IPS DF 6.9 (cell line): ENCODE results near the gene FOSL1.

ENCODE experiments used
- DNase-seq: peaks from one replicate; pipeline ENCODE4 v3.0.0-alpha.2; 2013; ENCODE audit warnings: low read depth, low spot score
- H3K27ac ChIP-seq: one replicate; pipeline ENCODE4 v1.5.1; 2013; ENCODE audit warnings: low read length, control low read depth
- H3K27me3 ChIP-seq: 2 replicates; pipeline ENCODE4 v1.6.1; 2013; ENCODE audit warnings: mild to moderate bottlenecking, low read length; ENCODE audit not compliant: control insufficient read depth, insufficient read depth
- H3K36me3 ChIP-seq: 2 replicates; pipeline ENCODE4 v1.6.1; 2013; ENCODE audit warnings: low read length; ENCODE audit not compliant: control insufficient read depth, insufficient read depth
- H3K4me1 ChIP-seq: 2 replicates; pipeline ENCODE4 v1.6.1; 2013; ENCODE audit warnings: low read length; ENCODE audit not compliant: control insufficient read depth, insufficient read depth
- H3K4me3 ChIP-seq: 2 replicates; pipeline ENCODE4 v1.5.1; 2013; ENCODE audit warnings: mild to moderate bottlenecking, low read length
- H3K9me3 ChIP-seq: 2 replicates; pipeline ENCODE4 v1.6.1; 2013; ENCODE audit warnings: low read length, inconsistent platforms; ENCODE audit not compliant: control insufficient read depth, insufficient read depth
- WGBS: extraction: QIAGEN DNeasy Blood & Tissue Kit; methylation state at CpG from one replicate; pipeline ENCODE4 v1.1.7; 2013; ENCODE audit warnings: mixed read lengths, missing lambda C conversion rate; ENCODE audit not compliant: insufficient read length, insufficient coverage; 5-methylcytosine and 5-hydroxymethylcytosine counted together

The FOSL1 gene

DNA sequence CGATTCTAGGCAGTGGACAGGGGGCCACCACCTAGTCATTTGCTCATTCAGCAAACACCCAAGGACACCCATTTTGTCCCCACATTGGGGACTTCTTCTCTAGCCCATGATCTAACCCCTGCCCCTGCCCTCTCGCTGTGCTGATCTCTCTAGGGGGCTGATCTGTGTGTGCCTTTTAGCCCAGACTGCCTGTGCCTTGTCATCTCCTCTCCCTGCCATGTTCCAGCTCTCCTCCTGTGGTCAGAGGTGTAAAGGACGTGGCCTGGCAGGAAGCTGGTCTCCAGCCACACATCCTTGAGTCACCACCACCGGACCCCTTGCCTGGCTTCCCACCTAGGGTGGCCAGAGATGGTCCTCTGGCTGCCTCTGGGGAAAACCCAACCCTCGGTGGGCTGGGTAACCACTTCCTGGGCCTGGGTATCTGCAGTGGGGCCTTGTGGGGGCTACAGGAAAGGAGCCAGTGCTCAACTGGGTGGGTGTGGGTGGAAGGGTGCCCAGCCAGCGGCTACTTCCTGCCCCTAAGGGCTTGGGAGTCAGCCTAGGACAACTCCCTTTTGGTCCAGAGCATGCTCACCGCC, 19.3 kb downstream of the FOSL1 start:
- no peaks in the 10 kb centered on the region for H3K27me3 ChIP-seq
- peaks cover 24% of the 10 kb centered on the region for H3K36me3 ChIP-seq
- H3K4me3 ChIP-seq = no peak overlapping the region
- no CpG with 5 or more reads among the region's 7 CpGs for WGBS
- no peaks in the 10 kb centered on the region for H3K9me3 ChIP-seq
- H3K27ac ChIP-seq = no peak overlapping the region
- DNase-seq = no peak
- peaks cover 3% of the 10 kb centered on the region; the same call in 1 of the 2 replicates for H3K4me1 ChIP-seq

DNA sequence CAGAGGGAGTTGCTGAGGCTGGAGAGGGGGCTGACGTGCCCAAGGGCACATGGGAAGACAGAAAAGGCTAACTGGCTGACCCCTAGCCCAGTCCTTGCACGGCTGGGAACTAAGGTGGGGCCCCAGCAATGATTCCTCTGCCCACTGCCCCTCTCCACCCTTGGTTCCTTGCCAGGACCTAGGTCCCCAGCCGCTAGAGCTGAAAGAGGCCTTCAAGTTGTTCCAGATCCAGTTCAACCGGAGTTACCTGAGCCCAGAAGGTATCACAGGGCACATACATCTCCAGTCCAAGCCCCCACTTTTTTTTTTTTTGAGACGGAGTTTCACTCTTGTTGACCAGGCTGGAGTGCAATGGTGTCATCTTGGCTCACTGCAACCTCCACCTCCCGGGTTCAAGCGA, 20.2 kb downstream of the FOSL1 start:
- H3K4me1 ChIP-seq = peaks cover 3% of the 10 kb centered on the region; the same call in 1 of the 2 replicates
- H3K4me3 ChIP-seq = no peak overlapping the region
- no CpG with 5 or more reads among the region's 7 CpGs for WGBS
- H3K27ac ChIP-seq = no peak overlapping the region
- peaks cover 18% of the 10 kb centered on the region for H3K36me3 ChIP-seq
- H3K9me3 ChIP-seq = no peaks in the 10 kb centered on the region
- no peaks in the 10 kb centered on the region for H3K27me3 ChIP-seq
- no peak for DNase-seq

DNA sequence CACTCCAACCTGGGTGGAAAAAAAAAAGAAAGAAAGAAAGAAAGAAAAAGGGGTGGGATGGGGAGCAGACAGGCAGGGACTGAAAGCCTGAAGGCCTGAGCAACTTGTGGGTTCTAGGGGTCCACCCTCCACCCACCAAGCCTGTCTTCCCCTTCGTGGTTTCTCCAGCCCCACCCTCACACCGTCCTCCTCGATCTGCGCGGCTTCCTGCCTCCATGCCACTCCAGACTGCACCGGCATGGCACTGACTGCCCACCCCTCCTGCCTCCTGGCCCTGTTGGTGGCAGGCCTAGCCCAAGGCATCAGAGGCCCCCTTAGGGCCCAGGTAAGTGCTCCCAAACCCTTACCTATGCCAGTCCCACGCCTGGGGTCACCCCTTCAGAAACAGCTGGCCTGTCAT, 20.6 kb downstream of the FOSL1 start, which contains the start of gene CTSW:
TSS of gene CTSW (plus strand) at position 221 of the 400 bp plus-strand sequence. CDS start at position 239, 18 bp downstream.
- H3K9me3 ChIP-seq = no peaks in the 10 kb centered on the region
- H3K4me1 ChIP-seq = peaks cover 3% of the 10 kb centered on the region; the same call in 1 of the 2 replicates
- no CpG with 5 or more reads among the region's 7 CpGs for WGBS
- H3K27me3 ChIP-seq = no peaks in the 10 kb centered on the region
- H3K36me3 ChIP-seq = peaks cover 18% of the 10 kb centered on the region
- DNase-seq = no peak
- no peak within 1 kb of the TSS for H3K4me3 ChIP-seq
- H3K27ac ChIP-seq = no peak within 1 kb of the TSS

DNA sequence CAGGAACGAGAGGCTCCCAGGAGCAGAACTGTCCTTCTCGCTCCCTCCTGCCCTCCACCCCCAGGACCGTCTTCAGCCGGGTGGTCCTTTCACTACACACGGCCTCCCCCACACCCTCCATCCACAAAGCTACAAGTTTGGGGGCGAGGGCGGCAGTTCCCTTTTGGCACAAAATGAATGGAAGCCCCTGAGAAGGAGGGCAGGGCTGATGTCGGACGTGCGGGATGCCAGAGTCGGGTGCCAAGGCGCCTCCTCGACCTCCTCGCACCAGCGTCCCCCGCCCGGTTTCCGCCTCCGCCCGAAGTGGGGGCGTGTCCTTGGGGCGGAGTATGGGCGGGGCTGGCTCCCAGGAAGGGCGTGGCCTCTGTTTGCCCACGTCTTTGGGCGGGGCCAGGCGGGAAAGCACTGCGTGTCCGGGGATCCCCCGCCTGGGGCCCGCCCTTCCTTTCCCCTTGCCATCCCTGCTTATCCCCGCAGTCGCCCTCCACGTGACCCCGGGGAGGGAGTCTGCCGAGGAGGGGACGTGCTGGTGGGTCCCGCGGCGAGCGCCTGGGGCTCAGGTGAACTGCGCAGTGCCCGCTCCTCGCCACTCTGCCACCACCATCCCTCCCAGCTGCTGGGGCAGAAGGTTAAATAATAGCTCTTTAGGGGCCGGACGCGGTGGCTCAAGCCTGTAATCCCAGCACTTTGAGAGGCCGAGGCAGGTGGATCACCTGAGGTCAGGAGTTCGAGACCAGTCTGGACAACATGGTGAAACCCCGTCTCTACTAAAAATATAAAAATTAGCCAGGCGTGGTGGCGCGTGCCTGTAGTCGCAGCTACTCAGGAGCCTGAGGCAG, 26.7 kb downstream of the FOSL1 start:
- DNase-seq = no peak
- Histone ChIP-seq H3K4me1 (no peaks in the 10 kb centered on the region; the same call in 1 of the 2 replicates), H3K27me3 (no peaks in the 10 kb centered on the region), H3K9me3 (no peaks in the 10 kb centered on the region), H3K4me3 (peak overlapping the region; percentile 45; the same call in 1 of the 2 replicates), H3K27ac (no peak overlapping the region), H3K36me3 (no peaks in the 10 kb centered on the region)
- no CpG with 5 or more reads among the region's 54 CpGs for WGBS

DNA sequence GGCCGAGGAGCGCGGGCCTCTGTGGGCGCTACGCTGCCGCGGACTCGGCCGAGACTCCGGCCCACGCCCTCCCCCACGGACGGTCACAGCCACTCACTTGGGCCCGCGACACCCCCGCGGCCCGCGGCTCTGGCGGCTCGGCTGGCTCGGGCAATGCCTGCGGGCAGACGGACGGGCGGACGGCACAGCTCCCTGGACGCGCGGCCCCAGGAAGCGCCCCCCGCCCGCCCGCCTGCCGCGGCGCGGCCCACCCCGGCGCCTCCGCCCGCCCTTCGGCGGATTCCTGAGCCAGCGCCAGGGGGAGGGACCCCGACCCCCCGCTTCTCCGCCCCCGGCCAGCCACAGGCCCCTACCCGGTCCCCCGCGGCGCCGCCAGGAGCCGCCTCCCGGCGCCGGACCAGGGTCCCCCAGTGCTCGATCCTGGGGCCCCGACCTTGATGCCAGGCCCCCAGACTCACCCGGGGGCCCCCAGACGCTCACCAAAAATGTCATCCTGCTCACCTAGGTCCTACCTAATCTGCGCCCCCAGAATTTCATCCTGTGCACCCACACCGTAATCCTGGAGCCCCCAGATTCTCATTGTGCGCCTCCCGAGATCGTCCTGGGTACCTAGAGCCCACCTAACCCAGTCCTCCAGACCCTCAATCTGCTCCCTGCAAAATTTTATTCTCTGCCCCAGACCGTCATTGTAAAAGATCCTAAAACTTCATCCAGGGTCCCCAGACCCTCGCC, 27.4 kb downstream of the FOSL1 start, which contains the start of gene EFEMP2:
TSS of gene EFEMP2 (minus strand) at position 215 of the 732 bp plus-strand sequence. CDS start 446 bp downstream, outside the sequence.
- DNase-seq = no peak
- WGBS = no CpG with 5 or more reads among the region's 69 CpGs

DNA sequence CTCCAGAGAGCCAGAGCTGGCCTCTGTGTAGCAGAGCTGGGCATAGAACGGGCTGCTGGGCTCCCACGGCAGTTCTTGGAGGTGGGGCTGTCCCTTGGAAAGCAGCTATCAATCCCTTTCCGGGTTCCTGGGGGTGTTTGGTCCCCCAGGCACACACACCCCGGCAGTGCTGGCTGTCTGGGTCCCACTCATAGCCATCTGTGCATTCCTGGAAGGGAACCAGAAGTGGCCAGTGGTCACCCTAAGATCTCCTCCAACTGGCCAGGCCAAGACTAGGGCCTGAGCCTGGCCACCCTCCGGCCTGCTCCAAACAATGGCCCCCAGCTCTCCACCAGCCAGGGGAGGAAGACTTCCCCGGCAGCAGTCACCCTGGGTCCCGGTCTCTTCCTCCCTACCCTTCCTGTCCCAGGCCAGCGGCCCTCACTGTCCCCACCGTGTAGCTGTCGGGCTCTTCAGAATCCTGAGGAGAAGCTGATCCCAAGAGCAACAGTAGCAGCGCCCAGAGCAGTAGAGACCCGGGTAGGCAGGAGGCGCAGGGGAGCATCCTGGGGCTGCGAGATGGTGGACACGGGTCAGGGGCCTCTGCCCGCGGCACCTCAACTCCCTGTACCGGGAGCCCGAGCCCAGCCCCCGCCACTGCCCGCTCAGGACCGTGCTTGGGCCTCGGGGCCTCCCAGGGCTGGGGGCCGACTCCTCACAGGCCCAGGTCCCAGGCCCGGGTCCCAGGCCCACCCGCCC, 28.2 kb downstream of the FOSL1 start:
- Histone ChIP-seq H3K4me1 (no peaks in the 10 kb centered on the region), H3K9me3 (no peaks in the 10 kb centered on the region), H3K36me3 (no peaks in the 10 kb centered on the region), H3K4me3 (peak overlapping the region; percentile 45; the same call in 1 of the 2 replicates), H3K27ac (no peak overlapping the region), H3K27me3 (no peaks in the 10 kb centered on the region)
- no CpG with 5 or more reads among the region's 26 CpGs for whole genome bisulfite sequencing
- DNase-seq = no peak

More for the DNA sequence above, 27.4 kb downstream of the FOSL1 start, which contains the start of gene EFEMP2:
- Histone ChIP-seq H3K9me3 (no peaks in the 10 kb centered on the region), H3K27me3 (no peaks in the 10 kb centered on the region), H3K4me3 (peak within 1 kb of the TSS; percentile 45; the same call in 1 of the 2 replicates), H3K27ac (no peak within 1 kb of the TSS), H3K4me1 (no peaks in the 10 kb centered on the region), H3K36me3 (no peaks in the 10 kb centered on the region)

DNA sequence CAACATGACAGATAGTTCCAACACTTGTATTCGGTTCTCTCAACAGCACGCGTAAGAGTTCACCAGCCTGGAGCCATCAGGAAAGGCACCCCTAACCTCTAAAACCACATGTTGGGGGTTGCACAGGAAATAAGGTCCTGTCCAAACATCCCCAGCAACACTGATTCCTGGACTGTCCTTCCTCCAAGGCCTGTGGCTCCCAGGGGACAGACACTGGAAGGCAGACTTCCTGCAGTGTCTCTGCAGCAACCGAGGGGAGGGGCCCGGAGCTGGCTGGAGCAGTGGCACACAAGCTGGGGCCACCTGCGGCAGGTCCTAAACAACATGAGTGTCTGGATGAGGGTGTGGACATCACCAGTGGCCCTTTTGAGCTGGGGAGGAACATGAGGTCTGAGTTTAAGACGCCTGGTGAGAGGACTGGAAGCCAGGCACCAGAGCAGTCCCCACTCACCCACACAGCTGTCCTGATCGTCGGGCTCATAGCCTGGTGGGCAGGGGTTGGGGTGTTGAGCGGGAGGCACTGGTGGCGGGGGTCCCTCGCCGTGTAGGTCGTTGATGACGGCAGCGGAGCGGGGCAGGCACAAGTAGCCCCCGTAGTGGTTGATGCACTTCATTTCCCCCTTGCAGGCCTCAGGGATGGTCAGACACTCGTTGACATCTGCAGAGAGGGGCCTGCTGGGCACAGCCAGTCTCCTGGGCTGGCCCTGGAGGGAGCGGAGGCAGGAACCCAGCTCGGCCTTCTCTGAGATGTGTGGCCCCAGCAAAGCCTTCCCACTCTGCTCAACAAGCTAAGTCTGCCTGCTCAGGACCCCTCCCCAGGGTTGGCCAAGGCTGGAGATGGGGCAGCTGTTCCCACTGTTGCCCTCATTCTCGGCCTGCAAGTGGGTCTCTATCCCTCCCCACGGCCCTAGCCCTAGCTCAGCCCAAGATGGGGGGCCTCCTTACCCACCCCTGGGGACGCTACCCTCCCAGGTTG, 29.2 kb downstream of the FOSL1 start:
- no peak overlapping the region for H3K27ac ChIP-seq
- H3K9me3 ChIP-seq = no peaks in the 10 kb centered on the region
- H3K36me3 ChIP-seq = no peaks in the 10 kb centered on the region
- H3K27me3 ChIP-seq = no peaks in the 10 kb centered on the region
- DNase-seq = no peak
- no peak overlapping the region for H3K4me3 ChIP-seq
- H3K4me1 ChIP-seq = no peaks in the 10 kb centered on the region
- WGBS = no CpG with 5 or more reads among the region's 24 CpGs

DNA sequence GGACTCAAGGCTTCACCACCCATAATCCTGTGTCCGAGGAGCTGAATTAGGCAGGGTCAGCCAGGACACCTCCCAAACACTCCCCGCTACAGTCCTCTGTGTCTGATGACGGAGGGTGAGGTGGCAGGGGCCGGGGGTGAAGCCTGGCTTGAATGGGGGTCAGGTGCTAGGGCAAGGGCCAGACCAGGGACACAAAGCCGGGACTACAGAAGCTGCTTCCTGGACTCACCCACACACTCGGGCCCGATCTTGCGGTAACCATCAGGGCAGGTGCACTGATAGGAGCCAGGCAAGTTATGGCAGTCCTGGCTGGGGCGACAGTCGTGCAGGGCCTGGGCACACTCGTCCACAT, 29.9 kb downstream of the FOSL1 start:
- Histone ChIP-seq H3K4me1 (no peaks in the 10 kb centered on the region), H3K27me3 (no peaks in the 10 kb centered on the region), H3K27ac (no peak overlapping the region), H3K9me3 (no peaks in the 10 kb centered on the region), H3K36me3 (peaks cover 6% of the 10 kb centered on the region; the same call in 1 of the 2 replicates), H3K4me3 (no peak overlapping the region)
- DNase-seq = no peak
- WGBS = no CpG with 5 or more reads among the region's 11 CpGs

DNA sequence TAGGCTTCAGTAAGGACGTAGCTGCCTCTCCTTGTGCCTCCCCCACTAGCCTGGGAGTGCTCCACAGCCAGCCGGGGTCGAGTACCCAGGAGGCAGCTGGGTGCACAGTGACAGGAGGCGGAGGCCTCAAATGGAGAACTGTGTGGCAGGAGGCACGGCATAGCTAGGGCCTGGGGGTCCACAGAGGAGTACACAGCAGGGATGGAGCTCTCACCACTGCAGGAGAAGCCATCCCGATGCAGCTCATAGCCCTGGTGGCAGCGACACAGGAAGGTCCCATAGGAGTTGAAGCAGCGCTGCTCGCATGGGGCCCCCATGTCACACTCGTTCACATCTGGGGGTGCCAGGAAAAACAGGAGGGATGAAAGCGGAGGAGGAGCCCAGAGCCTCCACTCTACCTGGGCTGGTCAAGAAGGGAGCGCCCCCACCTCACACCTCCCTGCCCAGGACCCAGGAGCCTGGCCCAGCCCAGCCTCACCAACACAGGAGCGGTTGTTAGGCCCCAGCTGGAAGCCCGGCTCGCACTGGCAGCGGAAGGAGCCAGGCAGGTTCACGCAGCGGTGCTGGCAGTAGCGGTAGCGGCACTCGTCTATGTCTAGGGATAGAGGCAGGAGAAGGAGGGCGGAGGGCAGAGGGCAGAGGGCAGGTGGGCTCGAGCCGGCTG, 30.4 kb downstream of the FOSL1 start:
- no peaks in the 10 kb centered on the region for H3K9me3 ChIP-seq
- peaks cover 10% of the 10 kb centered on the region; the same call in 1 of the 2 replicates for H3K36me3 ChIP-seq
- H3K27ac ChIP-seq = no peak overlapping the region
- no peak for DNase-seq
- WGBS = no CpG with 5 or more reads among the region's 24 CpGs
- H3K4me3 ChIP-seq = no peak overlapping the region
- H3K4me1 ChIP-seq = no peaks in the 10 kb centered on the region
- H3K27me3 ChIP-seq = no peaks in the 10 kb centered on the region
